HG02588 (cell line): ENCODE results near the gene MIXL1.
A peak's percentile ranks its signal among the peaks of the same experiment; 100 is the strongest.
"Not testable (repeated sequence)": the region's sequence is repeated elsewhere in the genome, so short reads cannot be mapped to it uniquely, and the experiment has no call there.

Experiments used
- ATAC-seq: cut with Tn5 transposase; IDR thresholded peaks from one replicate; pipeline ENCODE4 v1.9.1; 2021; ENCODE audit warnings: mild to moderate bottlenecking, moderate library complexity; ENCODE audit not compliant: unreplicated experiment

The MIXL1 gene

DNA sequence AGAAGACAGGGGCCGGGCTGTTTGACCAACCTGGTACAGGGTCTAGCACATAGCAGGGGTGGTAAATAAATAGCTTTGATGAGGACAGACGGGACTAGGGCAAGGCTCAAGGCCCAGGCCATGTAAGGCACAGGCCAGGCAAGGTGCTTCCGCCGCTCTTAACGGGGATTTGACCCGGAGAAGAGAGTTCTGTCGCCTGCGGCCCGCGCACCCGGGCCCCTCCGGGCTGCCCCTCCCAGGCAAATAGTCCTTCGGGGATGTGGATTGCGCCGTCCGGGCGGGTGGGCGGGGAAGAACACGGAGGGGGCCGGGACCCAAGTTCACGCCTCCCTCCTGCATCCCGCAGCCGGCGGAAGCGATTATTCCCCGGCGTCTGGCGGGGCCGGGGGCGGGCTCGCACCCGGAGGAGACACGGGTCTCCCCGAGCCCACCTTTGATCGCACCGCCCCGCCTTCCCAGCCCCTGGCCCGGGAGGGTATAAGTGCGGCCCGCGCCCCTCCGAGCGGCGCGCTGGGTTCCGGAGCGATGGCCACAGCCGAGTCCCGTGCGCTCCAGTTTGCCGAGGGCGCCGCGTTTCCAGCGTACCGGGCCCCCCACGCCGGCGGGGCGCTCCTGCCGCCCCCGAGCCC is at the start of gene MIXL1:
Gene MIXL1 (plus strand): TSS at position 508 of the 629 bp plus-strand sequence. CDS start 18 bp downstream, at position 526.
- ATAC-seq = peak; percentile 42

DNA sequence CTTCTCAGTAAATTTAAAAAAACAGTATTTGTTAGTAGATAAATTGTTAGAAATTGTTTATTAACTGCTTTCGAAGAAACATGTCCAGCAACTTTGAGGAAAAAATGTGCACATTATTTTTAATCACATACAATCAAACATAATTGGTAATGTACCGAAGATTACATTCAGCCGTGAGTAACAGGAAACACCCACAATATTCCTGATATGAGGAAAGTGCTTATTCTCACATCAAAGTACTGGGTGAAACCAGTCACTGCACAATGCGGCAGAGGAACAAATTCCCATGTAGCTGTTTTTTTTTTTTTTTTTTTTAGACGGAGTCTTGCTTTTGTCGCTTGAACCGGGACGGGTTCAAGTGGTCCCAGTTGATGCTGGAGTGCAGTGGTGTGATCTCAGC is 46.6 kb upstream of the MIXL1 start:
- no peak for ATAC-seq

DNA sequence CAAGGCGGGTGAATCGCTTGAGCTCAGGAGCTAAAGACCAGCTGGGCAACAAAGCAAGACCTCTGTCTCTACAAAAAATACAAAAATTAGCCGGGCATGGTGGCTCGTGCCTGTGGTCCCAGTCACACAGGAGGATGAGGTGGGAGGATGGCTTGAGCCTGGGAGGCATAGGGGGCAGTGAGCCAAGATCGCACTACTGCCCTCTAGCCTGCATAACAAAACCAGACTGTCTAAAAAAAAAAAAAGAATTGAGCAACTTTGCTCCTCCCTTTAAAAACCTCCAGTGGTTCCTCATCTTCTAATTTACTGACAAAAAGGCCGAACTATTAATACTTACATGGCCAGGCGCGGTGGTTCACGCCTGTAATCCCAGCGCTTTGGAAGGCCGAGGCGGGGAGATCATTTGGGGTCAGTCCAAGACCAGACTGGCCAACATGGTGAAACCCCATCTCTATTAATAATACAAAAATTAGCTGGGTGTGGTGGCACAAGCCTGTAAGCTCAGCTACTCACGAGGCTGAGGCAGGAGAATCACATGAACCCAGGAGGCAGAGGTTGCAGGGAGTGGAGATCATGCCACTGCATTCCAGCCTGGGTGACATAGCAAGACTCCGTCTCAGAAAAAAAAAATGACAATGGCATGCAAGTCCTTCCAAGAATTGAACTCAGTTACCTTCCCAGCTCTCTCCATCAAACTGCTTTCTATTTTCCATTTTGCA is 41.3 kb upstream of the MIXL1 start:
- ATAC-seq = no peak

DNA sequence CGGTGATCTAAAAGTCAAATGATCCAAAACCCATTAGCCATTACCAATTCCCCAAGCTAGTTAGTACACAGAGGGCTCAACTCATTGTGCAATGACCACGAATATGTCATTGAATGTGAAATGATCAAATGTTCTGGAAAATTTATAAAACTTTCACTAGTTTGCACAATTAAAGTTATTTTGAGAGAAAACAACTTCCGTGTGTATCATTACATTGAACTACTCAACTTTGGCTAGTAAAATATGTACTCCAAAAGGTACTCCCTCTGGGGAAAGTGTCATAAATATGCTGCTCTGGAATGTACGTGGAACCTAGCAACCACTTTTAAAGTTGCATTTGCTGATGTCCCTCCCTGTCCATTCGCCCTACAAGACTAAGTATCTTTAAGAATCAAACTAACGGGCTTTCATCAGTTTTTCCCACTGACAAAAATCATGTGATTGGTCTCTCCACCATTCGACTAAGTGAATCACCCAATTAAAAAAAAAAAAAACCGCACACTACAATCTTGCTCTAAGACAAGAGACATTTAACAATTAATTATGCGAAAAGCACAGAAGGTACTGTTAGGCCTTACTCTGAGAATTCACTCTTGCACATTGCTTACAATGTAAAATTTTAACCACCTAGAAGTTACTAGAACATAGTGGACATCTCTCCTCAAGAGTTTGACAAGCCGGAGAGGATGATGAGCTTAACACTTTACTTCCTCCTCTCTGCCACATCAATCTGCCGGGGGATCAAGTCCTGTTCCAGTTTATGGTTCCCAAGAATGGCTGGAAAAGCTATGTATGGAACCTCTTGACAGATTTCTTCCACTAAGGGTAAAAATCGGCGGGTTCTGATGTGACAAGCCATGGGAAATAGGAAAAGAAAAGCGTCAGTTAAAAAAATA is 38.1 kb upstream of the MIXL1 start:
- ATAC-seq = no peak

DNA sequence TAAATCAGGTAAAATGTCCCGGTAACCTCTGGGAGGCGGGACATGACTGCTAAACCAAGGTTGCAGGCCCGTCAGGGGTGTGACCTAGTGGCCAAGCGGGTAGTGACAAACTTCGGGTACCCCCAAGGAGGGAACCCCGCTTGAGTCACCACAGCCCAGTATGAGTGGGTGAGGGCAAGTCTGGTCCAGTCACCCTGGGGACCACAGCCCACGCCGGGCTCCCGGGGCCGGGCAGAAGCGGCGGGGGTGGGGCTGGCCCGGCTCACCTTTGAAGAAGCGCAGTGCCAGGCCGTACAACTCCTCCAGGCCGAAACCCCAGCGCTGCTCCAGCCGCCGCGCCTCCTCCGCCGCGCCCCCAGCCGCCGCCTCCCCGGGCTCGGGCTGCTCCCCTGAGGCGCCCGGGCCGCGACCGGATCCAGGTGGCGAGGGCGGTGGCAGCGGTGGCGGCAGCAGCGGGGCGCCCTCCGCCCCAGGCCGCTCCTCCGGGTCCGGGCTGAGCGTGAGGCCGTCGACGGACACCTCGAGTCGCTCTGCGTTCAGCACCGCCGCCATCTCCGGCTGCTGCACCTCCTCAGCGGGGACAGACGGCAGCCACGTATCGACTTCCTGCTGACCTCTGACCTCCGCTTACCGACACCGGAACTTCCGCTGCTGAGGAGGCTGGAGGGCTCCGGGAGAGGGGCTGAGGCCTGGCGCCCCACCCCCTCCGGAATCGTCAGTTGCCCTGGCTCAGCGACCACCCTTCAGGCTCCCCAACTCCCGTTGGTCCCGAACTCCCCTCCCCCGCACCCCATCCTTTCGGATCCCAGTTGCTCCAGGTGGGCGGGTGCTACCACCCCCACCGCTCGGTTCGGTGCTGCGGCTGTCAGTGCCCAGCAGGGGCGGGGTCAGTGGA is 37.1 kb upstream of the MIXL1 start, which contains the start of gene ACBD3:
Gene ACBD3 (minus strand): TSS at position 618 of the 895 bp plus-strand sequence. CDS start 66 bp downstream, at position 552.
- peak; percentile 89 for ATAC-seq

DNA sequence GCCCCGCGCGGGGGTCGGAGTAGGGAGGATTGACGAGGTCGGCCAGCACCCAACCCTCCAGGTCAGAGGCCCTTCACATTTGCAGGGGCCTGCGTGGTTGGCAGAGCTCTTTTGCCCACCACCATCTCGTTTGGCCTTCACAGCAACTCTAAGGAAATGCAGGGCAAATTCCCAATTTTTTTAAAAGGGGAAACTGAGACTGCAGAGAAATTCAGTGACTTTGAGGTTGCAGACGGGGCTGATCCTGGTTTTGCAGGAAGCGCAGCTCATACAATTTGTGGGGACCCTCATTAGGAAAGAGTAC is 36.5 kb upstream of the MIXL1 start:
- ATAC-seq = no peak

DNA sequence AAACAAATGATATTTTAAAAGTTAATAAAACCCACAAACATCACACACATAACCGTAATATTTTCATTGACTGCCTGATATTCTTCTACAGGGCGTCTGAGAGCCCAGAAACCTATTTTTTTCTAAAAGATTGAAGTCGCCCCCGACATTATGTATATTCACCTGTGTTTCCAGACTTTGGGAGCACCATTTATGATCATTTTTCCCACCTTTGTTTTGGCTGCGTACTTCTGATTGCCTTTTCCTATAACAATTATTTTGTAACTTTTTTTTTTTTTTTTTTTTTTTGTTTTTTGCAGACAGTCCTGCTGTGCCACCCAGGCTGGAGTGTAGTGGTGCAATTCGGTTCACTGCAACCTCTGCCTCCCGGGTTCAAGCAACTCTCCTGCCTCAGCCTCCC is 36.1 kb upstream of the MIXL1 start:
- no peak for ATAC-seq

DNA sequence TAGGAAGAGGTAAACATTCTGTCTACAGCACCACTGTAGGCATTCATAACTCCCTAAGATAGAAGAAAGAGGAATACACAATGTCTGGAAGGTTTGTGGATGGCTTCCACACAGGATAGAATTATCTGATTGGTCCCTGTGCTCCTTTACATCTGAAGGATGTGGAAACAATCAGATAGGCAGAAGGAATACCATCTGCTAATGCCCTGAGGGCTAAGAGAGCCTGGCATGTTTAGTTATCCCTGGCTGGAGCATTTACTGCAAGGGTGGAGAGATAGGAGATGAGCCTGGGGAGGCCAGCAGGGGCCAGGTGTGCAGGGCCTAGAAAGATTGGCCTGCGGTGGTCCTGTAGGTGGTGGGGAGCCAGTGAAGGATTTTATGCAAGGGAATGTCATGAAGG is 28.3 kb upstream of the MIXL1 start:
- no peak for ATAC-seq

DNA sequence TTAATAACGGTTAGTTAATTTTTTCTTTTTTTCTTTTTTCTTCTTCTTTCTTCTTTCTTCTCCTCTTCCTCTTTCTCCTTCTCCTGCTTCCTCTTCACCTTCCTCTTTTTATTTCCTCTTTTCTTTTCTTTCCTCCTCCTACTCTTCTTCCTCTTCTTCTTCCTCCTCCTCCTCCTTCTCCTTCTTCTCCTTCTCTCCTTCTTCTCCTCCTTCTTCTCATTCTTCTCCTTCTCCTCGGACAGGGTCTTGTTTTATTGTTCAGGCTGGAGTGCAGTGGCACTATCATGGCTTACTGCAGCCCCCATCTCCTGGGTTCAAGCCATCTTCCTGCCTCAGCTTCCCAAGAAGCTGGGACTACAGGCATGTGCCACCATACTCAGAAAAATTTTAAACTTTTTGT is 23.5 kb upstream of the MIXL1 start:
- no peak for ATAC-seq

DNA sequence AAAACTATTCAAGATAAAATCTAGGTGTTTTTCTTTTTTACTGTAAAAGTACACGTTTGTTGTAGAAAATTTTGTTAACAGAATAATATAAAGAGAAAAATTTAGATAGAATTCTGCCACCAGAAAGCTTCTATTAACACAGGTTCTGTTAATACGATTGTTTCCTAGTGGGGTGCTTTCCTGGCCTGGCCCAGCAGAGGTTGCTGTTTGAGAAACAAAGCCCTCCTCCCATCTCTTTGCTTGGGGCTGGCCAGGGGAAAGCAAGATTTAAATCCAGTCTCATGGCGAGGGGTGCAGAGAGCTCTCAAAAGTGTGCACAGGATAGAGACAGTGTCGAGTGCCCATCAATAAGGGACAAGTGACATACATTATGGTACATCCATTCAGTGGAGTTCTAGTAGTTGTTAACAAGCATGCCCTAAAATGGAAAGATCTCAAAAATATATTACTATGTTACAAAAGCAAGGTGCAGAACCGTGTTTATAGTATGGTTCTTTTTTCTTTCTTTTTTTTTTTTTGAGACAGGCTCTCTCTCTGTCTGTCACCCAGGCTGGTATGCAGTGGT is 22.4 kb upstream of the MIXL1 start:
- no peak for ATAC-seq

DNA sequence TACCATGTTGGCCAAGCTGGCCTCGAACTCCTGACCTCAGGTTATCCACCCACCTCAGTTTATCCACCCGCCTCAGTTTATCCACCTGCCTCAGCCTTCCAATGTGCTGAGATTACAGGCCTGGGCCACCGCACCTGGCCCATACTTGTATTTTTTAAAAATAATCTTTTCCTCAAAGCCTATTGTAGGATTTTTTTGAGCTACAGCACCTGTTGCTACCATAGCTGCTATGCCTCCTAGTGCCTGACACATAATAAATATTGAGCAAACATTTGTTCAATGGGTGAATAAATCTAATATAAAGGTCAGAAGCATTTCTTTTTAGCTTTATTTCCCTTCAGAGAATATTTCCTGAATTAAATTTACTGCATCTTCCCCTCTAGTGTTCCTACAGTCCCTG is 21.2 kb upstream of the MIXL1 start:
- ATAC-seq = no peak

DNA sequence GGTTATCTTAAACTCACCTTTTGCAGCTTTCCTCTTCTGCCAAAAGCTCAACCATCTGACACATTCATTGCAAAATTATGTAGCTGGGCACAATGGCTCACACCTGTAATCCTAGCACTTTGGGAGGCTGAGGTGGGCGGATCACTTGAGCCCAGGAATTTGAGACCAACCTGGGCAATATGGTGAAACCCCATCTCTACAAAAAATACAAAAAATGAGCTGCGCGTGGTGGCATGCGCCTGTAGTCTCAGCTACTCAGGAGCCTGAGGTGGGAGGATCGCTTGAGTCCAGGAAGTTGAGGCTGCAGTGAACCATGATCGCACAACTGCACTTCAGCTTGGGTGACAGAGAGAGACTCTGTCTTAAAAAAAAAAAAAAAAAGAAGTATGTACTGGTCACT is 20.8 kb upstream of the MIXL1 start:
- not testable (repeated sequence) for ATAC-seq

DNA sequence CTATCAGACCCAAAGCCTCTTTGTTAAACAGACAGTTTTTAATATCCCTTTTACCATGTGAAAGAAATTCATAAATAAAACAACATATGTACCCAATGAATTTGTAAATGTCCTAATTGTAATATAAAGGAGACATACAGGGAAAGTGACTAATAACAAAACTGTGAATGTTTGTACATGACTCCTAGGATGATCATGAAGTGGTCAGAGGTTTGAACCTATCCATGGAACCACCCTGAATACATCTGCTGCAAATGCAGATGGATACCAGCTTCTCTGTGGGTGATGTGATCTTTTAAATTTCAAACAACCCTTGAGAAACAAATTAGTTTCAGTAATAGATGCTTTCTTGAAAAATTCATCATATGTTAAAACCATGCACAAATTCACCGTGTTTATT is 20.2 kb upstream of the MIXL1 start:
- no peak for ATAC-seq

DNA sequence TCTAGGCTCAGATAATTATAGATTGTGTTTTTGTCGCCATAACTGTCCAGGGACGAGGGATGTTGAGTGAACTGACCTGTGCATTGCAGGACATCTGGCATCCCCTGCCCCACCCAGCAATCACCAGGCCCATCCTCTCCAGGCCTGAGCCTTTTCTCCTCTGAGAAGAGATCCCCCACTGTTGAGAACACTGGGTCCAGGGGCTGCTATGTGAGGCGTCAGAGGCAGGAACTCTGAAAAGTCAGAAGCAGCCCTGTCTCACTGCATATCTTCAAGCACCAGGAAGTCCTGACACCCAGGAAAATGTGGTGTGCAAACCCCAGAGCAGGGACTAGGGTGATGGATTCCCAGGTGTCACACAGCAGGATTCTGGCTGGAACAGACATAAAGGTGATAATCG is 19.8 kb upstream of the MIXL1 start:
- ATAC-seq = no peak

DNA sequence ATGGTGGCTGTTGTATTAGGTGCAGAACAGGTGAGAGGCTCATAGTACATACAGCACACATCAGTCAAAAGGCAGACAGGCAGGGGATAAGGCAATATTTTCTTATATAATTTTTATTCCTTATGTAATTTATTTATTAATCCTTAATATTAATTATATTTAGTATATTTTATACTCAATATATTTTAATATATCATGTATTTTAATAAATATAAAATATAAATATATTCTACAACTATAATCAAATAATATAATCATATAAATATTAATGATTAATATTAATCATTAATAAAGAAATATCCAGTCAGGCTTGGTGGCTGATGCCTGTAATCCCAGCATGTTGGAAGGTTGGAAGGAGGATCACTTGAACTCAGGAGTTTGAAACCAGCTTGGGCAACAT is 19.3 kb upstream of the MIXL1 start:
- no peak for ATAC-seq

DNA sequence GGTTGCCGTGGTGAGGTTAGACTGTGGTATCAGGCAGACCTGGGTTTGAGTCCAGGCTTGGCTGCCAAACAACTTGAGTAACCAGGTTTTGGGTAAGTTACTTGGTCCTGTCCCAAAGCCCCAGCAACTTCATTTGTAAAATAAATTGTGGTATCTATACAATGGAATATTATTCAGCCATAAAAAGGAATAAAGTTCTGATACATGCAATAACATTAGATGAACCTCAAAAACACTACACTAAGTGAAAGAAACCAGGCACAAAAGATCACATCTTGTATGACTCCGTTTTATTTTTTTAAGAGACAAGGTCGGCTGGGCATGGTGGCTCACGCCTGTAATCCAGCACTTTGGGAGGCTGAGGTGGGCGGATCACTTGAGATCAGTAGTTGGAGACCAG is 16.4 kb upstream of the MIXL1 start:
- no peak for ATAC-seq

DNA sequence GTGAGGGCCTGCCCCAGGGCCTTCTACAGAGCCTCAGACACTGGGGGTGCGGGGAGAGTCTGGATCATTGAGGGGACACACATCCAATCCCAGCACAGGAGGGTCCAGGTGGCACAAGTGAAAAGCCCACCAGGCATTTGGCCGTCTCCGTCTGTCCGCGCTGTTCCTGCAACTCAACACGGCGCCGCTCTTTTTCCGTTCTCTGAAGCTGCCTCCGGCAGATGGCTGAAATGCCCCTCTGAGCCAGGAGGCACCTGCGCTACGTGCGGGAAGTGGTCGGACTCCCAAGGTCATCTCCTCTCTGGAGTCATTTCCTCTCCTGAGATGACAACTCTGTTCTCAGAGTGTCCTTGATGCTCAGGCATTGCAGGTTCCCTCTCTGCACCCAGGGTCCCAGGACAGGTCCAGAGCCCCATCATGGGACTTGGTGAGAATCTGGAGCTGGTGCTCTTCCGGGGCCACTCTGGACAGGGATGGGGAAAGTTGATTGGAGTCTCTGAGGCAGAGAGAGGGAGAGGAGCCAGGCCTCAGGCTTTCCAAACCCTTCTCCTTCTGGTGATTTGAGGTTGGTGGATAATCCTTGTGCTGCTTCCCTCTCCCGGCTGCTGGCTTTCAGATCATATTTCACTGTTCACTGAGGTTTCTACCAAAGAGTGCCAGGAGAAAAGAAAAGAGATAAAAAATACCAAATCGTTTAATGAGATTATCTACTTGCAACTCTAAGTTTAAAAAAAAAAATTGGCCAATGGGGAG is 14.0 kb upstream of the MIXL1 start:
- no peak for ATAC-seq

DNA sequence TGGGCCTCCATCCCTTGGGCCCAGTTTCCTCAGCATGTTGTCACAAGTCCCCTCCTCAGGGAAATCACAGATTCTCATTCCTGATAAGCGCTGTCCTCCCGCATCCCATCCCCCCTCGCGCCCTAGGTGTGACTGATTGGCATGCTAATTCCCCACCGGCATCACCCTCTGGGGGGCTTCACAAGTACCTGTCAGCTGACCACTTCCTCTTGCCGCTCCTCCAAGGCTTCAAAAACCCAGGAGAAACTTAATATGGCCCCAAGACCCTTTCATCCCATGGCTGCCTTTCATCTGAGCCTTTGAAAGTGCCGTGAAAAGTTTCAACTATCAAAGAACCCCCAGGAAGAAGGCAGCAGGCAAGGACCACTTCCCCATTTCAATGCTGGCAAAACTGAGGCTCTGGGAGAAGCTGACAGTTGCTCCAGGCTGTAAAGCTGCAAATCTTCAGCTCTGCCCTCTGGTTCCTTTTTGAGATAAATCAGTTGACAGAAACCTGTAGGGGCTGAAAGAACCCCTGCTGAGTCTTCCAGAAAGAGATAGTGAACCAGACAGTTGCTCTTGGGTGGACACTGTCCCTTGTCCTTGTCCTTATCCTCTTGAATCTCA is 12.8 kb upstream of the MIXL1 start:
- no peak for ATAC-seq

DNA sequence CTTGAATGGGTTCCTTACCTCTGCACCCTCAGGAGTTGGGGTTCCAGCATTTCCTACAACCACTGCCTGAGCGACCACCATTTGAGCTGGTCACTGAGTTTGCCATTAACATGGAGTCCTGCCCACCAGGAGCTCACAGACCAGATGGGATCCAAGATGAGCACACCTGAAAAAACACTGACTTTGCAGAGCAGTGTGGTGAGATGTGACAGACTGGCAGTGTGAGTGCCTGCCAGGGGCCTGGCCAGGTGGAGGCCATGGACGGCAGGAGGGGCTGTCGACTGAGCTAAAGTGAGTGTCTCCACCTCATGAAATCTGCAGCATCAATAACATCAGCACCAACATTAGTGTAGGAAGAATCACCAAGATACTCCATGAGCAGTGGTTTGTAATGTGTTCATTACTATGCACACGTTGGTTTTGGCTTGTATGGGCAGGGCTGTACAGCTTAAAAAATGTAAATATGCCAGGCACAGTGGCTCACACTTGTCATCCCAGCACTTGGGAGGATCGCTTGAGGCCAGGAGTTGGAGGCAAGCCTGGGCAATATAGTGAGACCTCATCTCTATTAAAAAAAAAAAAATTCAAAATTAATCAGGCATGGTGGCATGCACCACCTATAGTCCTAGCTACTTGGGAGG is 12.2 kb upstream of the MIXL1 start:
- ATAC-seq = no peak
